Lower leg skin (tissue), 4 donors: ENCODE measurements around the gene TLL2. TPM values are rescaled to one million over a fixed set of nuclear protein-coding genes. Genes with fewer than 3 reads are reported as not detected.

Source experiments
- DNase-seq, 2 donors: peaks; one replicate each; pipeline ENCODE4 v3.0.0-alpha.2; 2019; ENCODE audit warnings: low spot score in 2 of 2
- H3K4me3 ChIP-seq: fragments of 200-600 bp; sonication (generic); 2 replicates; pipeline ENCODE4 v1.5.1; 2017; ENCODE audit warnings: mild to moderate bottlenecking, low read depth; ENCODE audit not compliant: poor library complexity, severe bottlenecking
- CTCF ChIP-seq, 3 donors: fragments of 450-650 bp; IDR thresholded peaks; one replicate each; pipeline ENCODE4 v1.5.1; 2016; ENCODE audit warnings: antibody characterized with exemption in 3 of 3, mild to moderate bottlenecking in 3 of 3, moderate library complexity in 2 of 3
- POLR2A ChIP-seq, 2 donors: fragments of 450-650 bp; IDR thresholded peaks; one replicate each; pipeline ENCODE4 v1.6.1; 2016 to 2017; ENCODE audit warnings: antibody characterized with exemption in 2 of 2, mild to moderate bottlenecking in 1 of 2, moderate library complexity in 1 of 2
- WGBS, 2 donors: methylation state at CpG; one replicate each; pipeline ENCODE4 v1.1.5; 2018; 5-methylcytosine and 5-hydroxymethylcytosine counted together
- intact Hi-C: fragments of 100-400 bp; cut with DNase I; formaldehyde crosslinking; loops from one replicate; pipeline ENCODE4 v1.15.0; 2023; ENCODE audit warnings: low total_unique reads
- total RNA-seq, 4 donors: library from RNA; depleted of rRNA; stranded (reverse); fragments of >200 nt; gene quantifications; one replicate each; pipeline ENCODE4 v1.1.0, GENCODE V29; 2016

Gene TLL2
- total RNA-seq, 4 donors from 2014 or later = 0.39 to 0.94 TPM; not detected in 2

- 65 to 80% methylated on average over 7 of the region's 7 CpGs for WGBS, 2 donors
- no peak overlapping the region for H3K4me3 ChIP-seq
- TF ChIP-seq CTCF (IDR thresholded peaks at IDR 0.05) (no peak), POLR2A (IDR thresholded peaks at IDR 0.05) (no peak)
- intact Hi-C loops = no loop called here
- DNase-seq = peak in 1 of 2 donors; percentile 78
Observed at GRCh38 chr10:96511044-96511945, 2.4 kb downstream of the TLL2 start.

- intact Hi-C loops = no loop called here
Observed at GRCh38 chr10:96509017-96509641, 4.6 kb downstream of the TLL2 start.

GRCh38 chr10:96507044-96507443 lies 6.7 kb downstream of the TLL2 start:
- no peak for TF ChIP-seq CTCF (IDR thresholded peaks at IDR 0.05)
- TF ChIP-seq POLR2A (IDR thresholded peaks at IDR 0.05) = no peak
- intact Hi-C loops = no loop called here
- 62 to 69% methylated on average over 2 of the region's 2 CpGs for WGBS, 2 donors
- no peak overlapping the region for H3K4me3 ChIP-seq
- DNase-seq = peak in 1 of 2 donors; percentile 68

More at GRCh38 chr10:96509017-96509641, 4.6 kb downstream of the TLL2 start:
- no peak overlapping the region for H3K4me3 ChIP-seq
- TF ChIP-seq POLR2A (IDR thresholded peaks at IDR 0.05) (no peak), CTCF (IDR thresholded peaks at IDR 0.05) (no peak)
- DNase-seq = no peak
- 86% methylated on average over 3 of the region's 3 CpGs for WGBS, 2 donors

GRCh38 chr10:96505150-96506136 lies 8.3 kb downstream of the TLL2 start:
- intact Hi-C loops = no loop called here
- H3K4me3 ChIP-seq = no peak overlapping the region
- TF ChIP-seq POLR2A (IDR thresholded peaks at IDR 0.05) = no peak
- TF ChIP-seq CTCF (IDR thresholded peaks at IDR 0.05) = no peak
- no peak for DNase-seq
- WGBS, 2 donors = 56 to 62% methylated on average over 12 of the region's 12 CpGs

GRCh38 chr10:96502561-96503282 lies 11.0 kb downstream of the TLL2 start:
- TF ChIP-seq CTCF (IDR thresholded peaks at IDR 0.05) (no peak), POLR2A (IDR thresholded peaks at IDR 0.05) (no peak)
- H3K4me3 ChIP-seq = no peak overlapping the region
- DNase-seq = peak in 1 of 2 donors; percentile 59
- WGBS, 2 donors = 81 to 85% methylated on average over 7 of the region's 7 CpGs
- intact Hi-C loops = no loop called here
